GM18511 (cell line): ENCODE data around the gene PTTG2.
"Not testable (repeated sequence)": the region's sequence is repeated elsewhere in the genome, so short reads cannot be mapped to it uniquely, and the experiment has no call there.

Experiments used
- ATAC-seq: cut with Tn5 transposase; IDR thresholded peaks from one replicate; pipeline ENCODE4 v1.9.1; 2021; ENCODE audit warnings: mild to moderate bottlenecking, moderate library complexity; ENCODE audit not compliant: unreplicated experiment

Gene PTTG2

GRCh38 chr4:37953620-37954293, 6.4 kb upstream of the PTTG2 start:
- no peak for ATAC-seq

DNA sequence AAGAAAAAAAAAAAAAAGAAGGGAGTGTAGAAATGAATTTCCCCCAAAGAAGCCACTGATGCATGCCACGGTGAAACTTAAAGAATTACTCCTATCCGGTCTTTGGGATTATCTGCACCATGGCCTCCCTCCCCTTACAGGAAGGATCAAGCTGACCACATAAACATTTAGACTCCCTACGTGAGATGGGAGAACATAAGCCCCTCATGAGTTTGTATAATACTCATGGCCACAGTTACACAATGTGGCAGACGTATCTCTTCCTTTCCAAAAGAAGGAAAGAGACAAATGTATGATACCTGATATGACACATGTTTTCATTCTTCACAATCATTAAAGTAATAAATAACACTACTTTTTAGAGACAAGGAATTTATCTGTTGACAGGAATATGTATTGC, 3.3 kb upstream of the PTTG2 start:
- ATAC-seq = no peak

DNA sequence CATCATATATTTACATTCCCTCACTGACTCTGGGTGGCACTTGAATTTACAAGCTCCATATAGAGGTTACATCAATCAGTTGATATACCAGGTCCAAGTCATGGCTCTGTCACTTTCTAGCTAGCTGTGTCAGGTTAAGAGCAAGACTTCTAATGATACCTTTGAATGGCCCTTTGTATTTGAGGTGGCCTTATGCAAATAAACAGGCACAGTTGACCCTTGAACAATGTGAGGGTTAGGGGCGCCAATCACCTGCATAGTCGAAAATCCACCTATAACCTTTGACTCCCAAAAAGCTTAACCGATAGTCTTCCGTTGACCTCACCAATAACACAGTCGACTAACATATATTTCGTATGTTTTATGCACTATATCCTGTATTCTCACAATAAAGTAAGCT, 1.3 kb upstream of the PTTG2 start:
- no peak for ATAC-seq

GRCh38 chr4:37960679-37961450, 667 bp downstream of the PTTG2 start:
- ATAC-seq = no peak

DNA sequence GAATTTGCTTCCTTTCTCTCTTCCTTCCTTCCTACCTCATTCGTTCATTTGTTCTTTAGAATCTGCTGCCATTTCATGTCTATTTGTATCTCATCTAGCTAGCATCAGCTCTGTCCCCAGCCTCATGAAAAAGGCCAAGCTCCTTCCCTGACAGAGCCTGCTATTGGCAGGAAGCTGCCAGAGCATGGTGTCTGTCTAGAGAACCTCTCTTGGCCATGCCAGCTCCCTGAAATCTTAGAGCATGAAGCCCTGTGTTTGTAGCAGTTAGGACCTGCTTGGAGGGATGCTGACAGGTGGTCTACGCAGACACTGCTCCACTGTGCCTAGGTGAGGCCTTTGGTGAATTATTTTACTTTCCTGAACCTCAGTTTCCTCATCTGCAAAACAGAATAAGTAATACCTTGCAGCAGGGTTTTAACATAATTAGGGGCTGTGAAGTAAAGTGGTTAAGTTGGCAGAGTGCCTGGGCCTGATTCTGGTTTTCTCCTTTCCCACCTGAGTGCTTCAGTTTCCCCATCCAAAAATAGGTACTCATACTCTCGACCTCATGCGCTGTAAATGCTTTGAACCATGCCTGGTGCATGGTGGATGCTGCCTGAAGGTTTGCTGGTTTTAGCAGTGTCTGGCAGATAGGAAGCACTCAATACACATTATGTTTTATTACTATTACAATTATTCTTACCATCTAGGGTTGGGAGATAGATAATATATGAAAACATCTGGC, 4.7 kb downstream of the PTTG2 start:
- ATAC-seq = peak; percentile 84

GRCh38 chr4:37966044-37966443, 5.8 kb downstream of the PTTG2 start:
- ATAC-seq = no peak

DNA sequence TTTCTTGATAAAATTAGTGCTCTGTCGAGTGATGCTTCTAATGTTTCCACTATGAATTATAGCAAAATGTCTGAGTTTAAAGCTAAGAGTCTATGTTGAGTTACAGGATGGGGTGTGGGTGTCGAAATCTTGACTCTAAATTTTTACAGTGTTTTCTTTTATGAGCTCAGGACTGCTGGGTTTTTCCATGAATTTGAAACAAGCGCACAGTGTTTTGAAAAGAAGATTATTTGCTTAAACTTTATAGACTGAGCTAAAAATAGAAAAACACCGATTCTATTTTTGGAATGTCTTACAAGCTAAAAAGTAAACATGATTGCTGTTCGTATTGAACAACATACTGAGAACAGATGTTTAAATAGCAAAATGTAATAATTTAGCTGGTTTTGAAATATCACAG, 7.5 kb downstream of the PTTG2 start:
- no peak for ATAC-seq

GRCh38 chr4:37968747-37969146, 8.5 kb downstream of the PTTG2 start:
- no peak for ATAC-seq

- peak; percentile 58 for ATAC-seq
These were observed 10.5 kb downstream of the PTTG2 start for GRCh38 chr4:37970702-37971101.

DNA sequence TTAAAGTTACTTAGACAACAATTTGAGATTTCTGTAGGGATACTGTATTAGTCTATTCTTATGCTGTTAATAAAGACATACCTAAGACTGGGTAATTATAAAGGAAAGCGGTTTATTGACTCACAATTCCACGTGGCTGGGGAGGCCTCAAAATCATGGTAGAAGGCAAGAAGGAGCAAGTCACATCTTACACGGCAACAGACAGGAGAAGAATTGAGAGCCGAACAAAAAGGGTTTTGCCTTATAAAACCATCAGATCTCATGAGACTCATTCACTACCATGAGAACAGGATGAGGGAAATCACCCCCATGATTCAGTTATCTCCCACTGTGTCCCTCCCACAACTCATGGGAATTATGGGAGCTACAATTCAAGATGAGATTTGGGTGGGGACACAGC, 11.0 kb downstream of the PTTG2 start:
- ATAC-seq = no peak

GRCh38 chr4:37973441-37973840, 13.2 kb downstream of the PTTG2 start:
- no peak for ATAC-seq

DNA sequence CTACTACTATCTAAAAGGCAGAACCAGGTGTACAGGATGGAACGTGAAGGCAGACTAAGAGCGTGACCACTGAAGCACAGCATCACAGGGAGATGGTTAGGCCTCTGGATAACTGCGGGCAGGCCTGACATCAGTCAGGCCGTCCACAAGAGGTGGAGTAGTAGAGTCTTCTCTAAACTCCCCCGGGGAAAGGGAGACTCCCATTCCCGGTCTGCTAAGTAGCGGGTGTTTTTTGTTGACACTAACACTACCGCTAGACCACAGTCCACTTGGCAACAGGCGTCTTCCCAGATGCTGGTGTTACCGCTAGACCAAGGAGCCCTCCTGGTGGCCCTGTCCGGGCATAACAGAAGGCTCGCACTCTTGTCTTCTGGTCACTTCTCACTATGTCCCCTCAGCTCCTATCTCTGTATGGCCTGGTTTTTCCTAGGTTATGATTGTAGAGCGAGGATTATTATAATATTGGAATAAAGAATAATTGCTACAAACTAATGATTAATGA, 15.2 kb downstream of the PTTG2 start:
- not testable (repeated sequence) for ATAC-seq

GRCh38 chr4:37976507-37976906, 16.3 kb downstream of the PTTG2 start:
- no peak for ATAC-seq

GRCh38 chr4:37976991-37977470, 16.8 kb downstream of the PTTG2 start:
- ATAC-seq = peak; percentile 82

DNA sequence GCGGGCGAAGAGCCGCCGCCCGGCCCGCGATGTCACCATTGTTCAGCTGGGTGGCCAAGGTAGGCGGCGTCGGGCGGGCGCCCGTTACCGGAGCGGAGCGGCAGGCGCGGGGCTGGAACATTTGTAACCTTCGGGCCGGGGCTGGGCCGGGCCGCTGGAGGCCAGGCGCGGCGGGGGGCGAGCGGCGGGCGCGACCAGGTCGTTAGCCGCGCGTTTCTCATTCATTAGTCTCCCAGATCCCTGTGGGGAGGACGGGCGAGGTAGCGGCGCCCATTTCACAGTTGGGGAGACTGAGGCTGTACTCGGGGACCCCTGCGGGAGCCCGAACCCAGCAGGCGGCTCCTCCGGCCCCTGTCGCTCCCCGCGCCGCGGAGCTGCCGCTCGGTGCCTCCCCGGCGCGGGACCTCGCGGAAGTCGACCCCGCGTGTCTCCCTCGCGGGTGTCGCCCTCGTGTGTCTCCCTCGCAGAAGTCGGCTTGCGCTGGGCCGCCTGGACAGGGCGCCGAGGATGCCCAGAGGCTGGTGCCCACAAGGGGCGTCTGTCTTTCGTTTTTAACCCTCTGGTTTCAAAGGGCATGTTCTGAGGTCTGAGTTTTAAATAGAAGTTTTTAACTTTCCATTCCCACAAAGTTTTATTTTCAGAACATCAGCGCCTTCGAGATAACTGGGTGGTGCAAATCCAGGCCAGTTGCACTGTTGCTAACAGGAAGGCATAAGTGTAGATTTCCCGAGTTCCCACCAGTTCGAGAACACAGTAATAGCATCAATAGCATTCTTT, 17.5 kb downstream of the PTTG2 start:
- peak; percentile 73 for ATAC-seq

GRCh38 chr4:37978248-37978924, 18.2 kb downstream of the PTTG2 start:
- ATAC-seq = peak; percentile 38

DNA sequence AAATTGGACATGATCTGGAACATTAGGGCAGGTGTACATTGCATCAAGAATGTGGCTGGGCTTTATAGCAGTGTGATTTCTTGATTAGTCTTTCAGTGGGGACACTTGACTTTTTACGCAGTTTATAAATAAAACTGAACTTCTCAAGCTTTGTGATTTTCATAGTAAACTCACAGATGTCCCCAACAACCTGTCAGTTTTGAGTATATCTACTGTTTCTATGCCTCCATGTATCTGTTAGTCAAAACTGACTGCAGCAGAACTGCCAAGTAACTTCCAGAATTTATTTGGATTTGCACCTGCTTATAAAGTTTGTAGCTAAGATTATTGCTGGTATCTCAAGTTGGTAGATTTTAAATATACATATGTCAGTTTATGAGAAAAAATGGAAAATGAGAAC, 20.0 kb downstream of the PTTG2 start:
- no peak for ATAC-seq

GRCh38 chr4:37981425-37981824, 21.2 kb downstream of the PTTG2 start:
- no peak for ATAC-seq

- ATAC-seq = no peak
These were observed 21.9 kb downstream of the PTTG2 start for GRCh38 chr4:37981844-37982720.
